Caco-2 (cell line): ENCODE data around the gene PLS3. TPM values are rescaled to one million over a fixed set of nuclear protein-coding genes. Genes with fewer than 3 reads are reported as not detected.

Experiments
- Bru-seq: library from RNA; stranded (reverse); fragments of 400-500 nt; gene quantifications from one replicate; lab custom pipeline; 2021; lab: Mats Ljungman, UMichigan
- BruChase-seq, 2 experiments: library from RNA; stranded (reverse); fragments of 400-500 nt; gene quantifications; one replicate each; lab custom pipeline; 2021; lab: Mats Ljungman, UMichigan
- BruUV-seq: library from RNA; stranded (reverse); fragments of 400-500 nt; replicated peaks from 2 replicates; lab custom pipeline; 2021; lab: Mats Ljungman, UMichigan
- CTCF ChIA-PET: fragments of 300-600 bp; sonication (Branson Sonifier 250); formaldehyde crosslinking; loops from one replicate; lab custom pipeline; 2022; ENCODE audit warnings: antibody characterized with exemption; lab: Charles Lee
- POLR2A ChIA-PET: fragments of 300-600 bp; sonication (Branson Sonifier 250); formaldehyde crosslinking; loops from one replicate; lab custom pipeline; 2022; ENCODE audit warnings: antibody characterized with exemption; lab: Charles Lee
- DNase-seq, 2 experiments: peaks; one replicate each; pipeline versions ENCODE4 v3.0.0 to v3.0.0-alpha.2; 2020 to 2022
- H3K27me3 ChIP-seq: replicated peaks from 2 replicates; pipeline ENCODE4 v1.6.0; 2011; ENCODE audit warnings: low read length; ENCODE audit not compliant: control insufficient read depth, insufficient read depth
- H3K36me3 ChIP-seq: 2 replicates; pipeline ENCODE4 v1.5.1; 2011; ENCODE audit warnings: low read length; ENCODE audit not compliant: control insufficient read depth, insufficient read depth
- H3K4me1 ChIP-seq: fragments of 250-450 bp; sonication (Bioruptor Pico); 2 replicates; pipeline ENCODE4 v1.5.1; 2020; ENCODE audit warnings: mild to moderate bottlenecking
- H3K4me3 ChIP-seq: 2 replicates; pipeline ENCODE4 v1.5.1; 2011; ENCODE audit warnings: low read depth, mild to moderate bottlenecking, control low read depth, low read length
- H3K9me3 ChIP-seq: fragments of 250-450 bp; sonication (Bioruptor Pico); 2 replicates; pipeline ENCODE4 v1.5.1; 2020; ENCODE audit warnings: mild to moderate bottlenecking, moderate library complexity
- H3K27ac Mint-ChIP-seq: one replicate; pipeline ENCODE4 v1.8.0; 2022; ENCODE audit warnings: mixed read lengths; ENCODE audit not compliant: unreplicated experiment
- H3K27me3 Mint-ChIP-seq: one replicate; pipeline ENCODE4 v1.8.0; 2022; ENCODE audit warnings: mixed read lengths; ENCODE audit not compliant: insufficient read depth, unreplicated experiment
- H3K36me3 Mint-ChIP-seq: one replicate; pipeline ENCODE4 v1.8.0; 2022; ENCODE audit warnings: mild to moderate bottlenecking, mixed read lengths; ENCODE audit not compliant: insufficient read depth, unreplicated experiment
- H3K4me1 Mint-ChIP-seq: one replicate; pipeline ENCODE4 v1.8.0; 2022; ENCODE audit warnings: low read depth, mixed read lengths; ENCODE audit not compliant: unreplicated experiment
- H3K4me3 Mint-ChIP-seq: one replicate; pipeline ENCODE4 v1.8.0; 2022; ENCODE audit warnings: mild to moderate bottlenecking, moderate library complexity, mixed read lengths; ENCODE audit not compliant: unreplicated experiment
- H3K9me3 Mint-ChIP-seq: one replicate; pipeline ENCODE4 v1.8.0; 2022; ENCODE audit warnings: mixed read lengths; ENCODE audit not compliant: unreplicated experiment
- intact Hi-C: fragments of 100-400 bp; cut with micrococcal nuclease; formaldehyde crosslinking; loops from one replicate; pipeline ENCODE4 v1.10.0; 2022; ENCODE audit not compliant: unreplicated experiment
- long read RNA-seq: library from polyadenylated mRNA; stranded (forward); transcript quantifications from one replicate; pipeline ENCODE4 v2.0.0, GENCODE V29; 2022
- total RNA-seq: library from RNA; stranded (reverse); gene quantifications from 2 replicates; pipeline ENCODE4 v1.2.3, GENCODE V29; 2022
- TF ChIP-seq, protein P1 (sequence below), 2 experiments: fragments of 200-600 bp in 1 of 2; IDR thresholded peaks; 1 replicate in 1 of 2; 2 replicates in 1 of 2; pipeline versions ENCODE4 v1.5.1 to v1.8.0; 2011 to 2022; ENCODE audit warnings: antibody characterized with exemption in 1 of 2, control low read depth in 1 of 2, inconsistent platforms in 1 of 2, low read depth in 1 of 2, low read length in 1 of 2, mild to moderate bottlenecking in 1 of 2, moderate library complexity in 1 of 2; ENCODE audit not compliant: insufficient read depth in 1 of 2, severe bottlenecking in 1 of 2, unreplicated experiment in 1 of 2

The PLS3 gene, protein sequence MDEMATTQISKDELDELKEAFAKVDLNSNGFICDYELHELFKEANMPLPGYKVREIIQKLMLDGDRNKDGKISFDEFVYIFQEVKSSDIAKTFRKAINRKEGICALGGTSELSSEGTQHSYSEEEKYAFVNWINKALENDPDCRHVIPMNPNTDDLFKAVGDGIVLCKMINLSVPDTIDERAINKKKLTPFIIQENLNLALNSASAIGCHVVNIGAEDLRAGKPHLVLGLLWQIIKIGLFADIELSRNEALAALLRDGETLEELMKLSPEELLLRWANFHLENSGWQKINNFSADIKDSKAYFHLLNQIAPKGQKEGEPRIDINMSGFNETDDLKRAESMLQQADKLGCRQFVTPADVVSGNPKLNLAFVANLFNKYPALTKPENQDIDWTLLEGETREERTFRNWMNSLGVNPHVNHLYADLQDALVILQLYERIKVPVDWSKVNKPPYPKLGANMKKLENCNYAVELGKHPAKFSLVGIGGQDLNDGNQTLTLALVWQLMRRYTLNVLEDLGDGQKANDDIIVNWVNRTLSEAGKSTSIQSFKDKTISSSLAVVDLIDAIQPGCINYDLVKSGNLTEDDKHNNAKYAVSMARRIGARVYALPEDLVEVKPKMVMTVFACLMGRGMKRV
- total RNA-seq, result 211 and 213 TPM in 2 replicates
- Bru-seq, nascent RNA, result percentile 86 among the genes with signal in this experiment
- percentile 82 among the genes with signal in this experiment for BruChase-seq, experiment 1, labeled RNA remaining after a 2-hour chase
- BruChase-seq, experiment 2, labeled RNA remaining after a 6-hour chase, result percentile 93 among the genes with signal in this experiment
- long read RNA-seq, transcript PLS3-202 (16 exons, 3,280 nt), result major isoform, 960 of 1,045 reads
- long read RNA-seq, partial matches to known transcripts, result 37 of 1,045 reads
- long read RNA-seq, other reads (novel, unspliced or antisense), result 47 of 1,045 reads

DNA sequence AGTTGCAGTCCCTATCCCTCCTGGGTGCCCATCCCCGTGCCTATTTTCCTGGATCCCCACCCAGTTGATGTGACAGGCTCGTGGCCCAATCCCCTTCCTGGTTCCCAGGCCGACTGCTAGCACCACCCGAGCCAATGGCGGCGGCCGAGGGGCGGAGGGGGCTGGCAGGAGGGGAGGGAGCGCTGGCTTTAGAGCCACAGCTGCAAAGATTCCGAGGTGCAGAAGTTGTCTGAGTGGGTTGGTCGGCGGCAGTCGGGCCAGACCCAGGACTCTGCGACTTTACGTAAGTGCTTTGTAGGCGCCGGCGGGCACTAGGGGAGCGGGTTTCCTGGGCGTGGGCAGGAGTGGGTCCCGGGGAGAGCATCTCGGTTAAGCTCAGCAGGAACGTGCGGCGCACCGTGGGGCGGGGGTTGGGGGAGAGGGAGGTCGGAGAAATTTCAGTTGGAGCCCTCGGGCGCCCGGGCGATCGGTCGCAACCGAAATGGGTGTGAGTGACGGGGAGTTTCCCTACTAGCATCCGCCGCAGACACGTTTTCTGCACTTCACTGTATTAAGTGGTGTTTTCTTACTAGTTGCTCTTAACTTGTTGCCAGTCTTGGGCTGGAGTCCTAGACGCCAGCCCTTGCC is at the start of gene PLS3:
Gene PLS3, plus strand, starts transcription at position 197 of the 627 bp plus-strand sequence. CDS start 49,077 bp downstream, outside the sequence.
- peak within 1 kb of the TSS; percentile 90 for H3K4me3 Mint-ChIP-seq
- no peaks in the 10 kb centered on the region for H3K9me3 Mint-ChIP-seq
- H3K27ac Mint-ChIP-seq, result peak within 1 kb of the TSS; percentile 94
- no peaks in the 10 kb centered on the region for H3K4me1 Mint-ChIP-seq
- H3K27me3 Mint-ChIP-seq, result no peaks in the 10 kb centered on the region
- H3K9me3 ChIP-seq, result no peaks in the 10 kb centered on the region
- peak; percentile 86 to 92 for DNase-seq
- intact Hi-C loops, result loop anchor here (2.0 to 5.0 kb wide), 3 partner anchors 22 to 152 kb away; no protein-coding TSS in a partner anchor
- ChIA-PET CTCF (no interaction called here), POLR2A (interaction anchor here (0.6 to 2.5 kb wide), 2 partner anchors 89 to 216 kb away, joined by 3 to 10 read pairs; no protein-coding TSS in a partner anchor)
- H3K4me3 ChIP-seq, result peak within 1 kb of the TSS; percentile 85
- H3K27me3 ChIP-seq, result no peaks in the 10 kb centered on the region
- H3K4me1 ChIP-seq, result peaks cover 18% of the 10 kb centered on the region
- no peaks in the 10 kb centered on the region for H3K36me3 ChIP-seq
- H3K36me3 Mint-ChIP-seq, result peaks cover 9% of the 10 kb centered on the region
- TF ChIP-seq, protein P1, sequence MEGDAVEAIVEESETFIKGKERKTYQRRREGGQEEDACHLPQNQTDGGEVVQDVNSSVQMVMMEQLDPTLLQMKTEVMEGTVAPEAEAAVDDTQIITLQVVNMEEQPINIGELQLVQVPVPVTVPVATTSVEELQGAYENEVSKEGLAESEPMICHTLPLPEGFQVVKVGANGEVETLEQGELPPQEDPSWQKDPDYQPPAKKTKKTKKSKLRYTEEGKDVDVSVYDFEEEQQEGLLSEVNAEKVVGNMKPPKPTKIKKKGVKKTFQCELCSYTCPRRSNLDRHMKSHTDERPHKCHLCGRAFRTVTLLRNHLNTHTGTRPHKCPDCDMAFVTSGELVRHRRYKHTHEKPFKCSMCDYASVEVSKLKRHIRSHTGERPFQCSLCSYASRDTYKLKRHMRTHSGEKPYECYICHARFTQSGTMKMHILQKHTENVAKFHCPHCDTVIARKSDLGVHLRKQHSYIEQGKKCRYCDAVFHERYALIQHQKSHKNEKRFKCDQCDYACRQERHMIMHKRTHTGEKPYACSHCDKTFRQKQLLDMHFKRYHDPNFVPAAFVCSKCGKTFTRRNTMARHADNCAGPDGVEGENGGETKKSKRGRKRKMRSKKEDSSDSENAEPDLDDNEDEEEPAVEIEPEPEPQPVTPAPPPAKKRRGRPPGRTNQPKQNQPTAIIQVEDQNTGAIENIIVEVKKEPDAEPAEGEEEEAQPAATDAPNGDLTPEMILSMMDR (IDR thresholded peaks at IDR 0.05; ENCODE audit: insufficient read depth in 1 of 2, low read depth in 1 of 2, low read length in 1 of 2, severe bottlenecking in 1 of 2, unreplicated experiment in 1 of 2), result no peak
- TSS peak; percentile 32 for BruUV-seq

DNA sequence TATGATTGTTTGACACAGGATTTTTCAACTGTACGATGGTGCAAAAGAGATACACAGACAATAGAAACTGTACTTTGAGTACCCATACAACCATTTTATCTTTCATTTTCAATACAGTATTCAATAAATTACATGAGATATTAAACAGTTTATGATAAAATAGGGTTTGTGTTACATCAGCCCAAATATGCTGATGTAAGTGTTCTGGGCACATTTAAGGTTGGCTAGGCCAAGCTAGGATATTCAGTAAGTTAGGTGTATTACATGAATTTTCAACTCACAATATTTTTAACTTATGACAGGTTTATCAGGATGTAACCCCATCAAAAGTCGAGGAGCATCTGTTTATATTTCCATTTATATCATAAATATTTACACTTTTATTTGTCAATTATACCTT is 42.9 kb upstream of the PLS3 start:
- no peak overlapping the region for H3K27ac Mint-ChIP-seq
- H3K9me3 Mint-ChIP-seq, result no peaks in the 10 kb centered on the region
- no peak for DNase-seq
- Histone ChIP-seq H3K4me3 (no peak overlapping the region), H3K4me1 (no peaks in the 10 kb centered on the region), H3K27me3 (no peaks in the 10 kb centered on the region), H3K9me3 (no peaks in the 10 kb centered on the region), H3K36me3 (no peaks in the 10 kb centered on the region)
- intact Hi-C loops, result no loop called here
- H3K4me3 Mint-ChIP-seq, result no peak overlapping the region
- H3K36me3 Mint-ChIP-seq, result no peaks in the 10 kb centered on the region
- BruUV-seq, result no TSS peak
- TF ChIP-seq, protein P1 (IDR thresholded peaks at IDR 0.05; ENCODE audit: insufficient read depth in 1 of 2, low read depth in 1 of 2, low read length in 1 of 2, severe bottlenecking in 1 of 2, unreplicated experiment in 1 of 2), result no peak
- CTCF ChIA-PET, result no interaction called here
- POLR2A ChIA-PET, result no interaction called here
- H3K4me1 Mint-ChIP-seq, result no peaks in the 10 kb centered on the region
- no peaks in the 10 kb centered on the region for H3K27me3 Mint-ChIP-seq

DNA sequence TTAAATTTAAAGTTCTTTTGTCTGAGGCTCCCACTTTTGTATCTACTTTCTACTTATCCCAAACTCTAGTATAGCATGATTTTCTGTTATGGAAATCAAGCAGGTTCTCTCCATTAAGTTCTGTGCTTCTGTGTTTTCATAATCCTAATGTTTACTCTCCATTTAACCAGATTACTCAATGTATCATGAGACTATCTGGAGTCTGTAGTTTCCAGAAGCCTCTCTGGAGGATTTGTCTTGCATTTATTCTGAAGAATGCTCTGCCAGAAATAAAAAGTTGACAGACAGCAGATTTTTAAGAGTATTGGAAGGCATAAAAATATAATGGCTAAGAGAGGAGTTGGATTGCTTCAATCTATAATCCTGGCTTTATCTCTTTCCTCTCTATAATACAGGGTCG is 39.2 kb upstream of the PLS3 start:
- H3K4me3 ChIP-seq, result no peak overlapping the region
- Mint-ChIP-seq H3K9me3 (no peaks in the 10 kb centered on the region), H3K4me1 (no peaks in the 10 kb centered on the region), H3K27ac (no peak overlapping the region), H3K36me3 (no peaks in the 10 kb centered on the region), H3K27me3 (no peaks in the 10 kb centered on the region), H3K4me3 (no peak overlapping the region)
- no TSS peak for BruUV-seq
- H3K36me3 ChIP-seq, result no peaks in the 10 kb centered on the region
- CTCF ChIA-PET, result no interaction called here
- intact Hi-C loops, result no loop called here
- POLR2A ChIA-PET, result no interaction called here
- H3K4me1 ChIP-seq, result no peaks in the 10 kb centered on the region
- TF ChIP-seq, protein P1 (IDR thresholded peaks at IDR 0.05; ENCODE audit: insufficient read depth in 1 of 2, low read depth in 1 of 2, low read length in 1 of 2, severe bottlenecking in 1 of 2, unreplicated experiment in 1 of 2), result no peak
- DNase-seq, result no peak
- no peaks in the 10 kb centered on the region for H3K27me3 ChIP-seq
- H3K9me3 ChIP-seq, result no peaks in the 10 kb centered on the region
